ENCODE results near the gene SNCA. TPM values are rescaled to one million over a fixed set of nuclear protein-coding genes. Genes with fewer than 3 reads are reported as not detected.

Gene SNCA
- 10 to 100 TPM; 67.6 to 70.9 (median 70.0) TPM for polyA plus RNA-seq (ENCODE audit: insufficient read length in 3 of 3)

- DNase-seq (ENCODE audit: low read depth in 3 of 3, low spot score in 2 of 3): peak; percentile 47 to 71 (median 53)
Measured at GRCh38 chr4:89836897-89837384, at the start of gene SNCA. SNCA (minus strand) TSS chr4:89837161; CDS start chr4:89835667, 1,494 bp downstream.

GRCh38 chr4:89879215-89879614 lies 42.3 kb upstream of the SNCA start:
- no peak for DNase-seq (ENCODE audit: low read depth in 3 of 3, low spot score in 2 of 3)

- no peak for DNase-seq (ENCODE audit: low read depth in 3 of 3, low spot score in 2 of 3)
Measured at GRCh38 chr4:89878611-89879010, 41.6 kb upstream of the SNCA start.

- no peak for DNase-seq (ENCODE audit: low read depth in 3 of 3, low spot score in 2 of 3)
Measured at GRCh38 chr4:89876548-89876947, 39.6 kb upstream of the SNCA start.

GRCh38 chr4:89871211-89871610 lies 34.2 kb upstream of the SNCA start:
- DNase-seq (ENCODE audit: low read depth in 3 of 3, low spot score in 2 of 3): no peak

GRCh38 chr4:89868999-89869589 lies 32.1 kb upstream of the SNCA start:
- DNase-seq (ENCODE audit: low read depth in 3 of 3, low spot score in 2 of 3): no peak

GRCh38 chr4:89868276-89868675 lies 31.3 kb upstream of the SNCA start:
- DNase-seq (ENCODE audit: low read depth in 3 of 3, low spot score in 2 of 3): no peak

GRCh38 chr4:89863533-89863932 lies 26.6 kb upstream of the SNCA start:
- no peak for DNase-seq (ENCODE audit: low read depth in 3 of 3, low spot score in 2 of 3)

- DNase-seq (ENCODE audit: low read depth in 3 of 3, low spot score in 2 of 3): no peak
Measured at GRCh38 chr4:89860971-89861370, 24.0 kb upstream of the SNCA start.

GRCh38 chr4:89855236-89855635 lies 18.3 kb upstream of the SNCA start:
- DNase-seq (ENCODE audit: low read depth in 3 of 3, low spot score in 2 of 3): no peak

GRCh38 chr4:89847571-89848325 lies 10.8 kb upstream of the SNCA start:
- DNase-seq (ENCODE audit: low read depth in 3 of 3, low spot score in 2 of 3): no peak

GRCh38 chr4:89839558-89839957 lies 2.6 kb upstream of the SNCA start:
- no peak for DNase-seq (ENCODE audit: low read depth in 3 of 3, low spot score in 2 of 3)

- peak; percentile 13 to 29 (median 18) for DNase-seq (ENCODE audit: low read depth in 3 of 3, low spot score in 2 of 3)
Measured at GRCh38 chr4:89837993-89838390, 1.0 kb upstream of the SNCA start.

- peak; percentile 27 to 43 (median 27) for DNase-seq (ENCODE audit: low read depth in 3 of 3, low spot score in 2 of 3)
Measured at GRCh38 chr4:89837385-89837992, 528 bp upstream of the SNCA start.

GRCh38 chr4:89836031-89836745 lies 773 bp downstream of the SNCA start:
- peak in 1 of 3 donors; percentile 16 for DNase-seq (ENCODE audit: low read depth in 3 of 3, low spot score in 2 of 3)

- no peak for DNase-seq (ENCODE audit: low read depth in 3 of 3, low spot score in 2 of 3)
Measured at GRCh38 chr4:89835413-89835812, 1.5 kb downstream of the SNCA start.

GRCh38 chr4:89834486-89835209 lies 2.3 kb downstream of the SNCA start:
- DNase-seq (ENCODE audit: low read depth in 3 of 3, low spot score in 2 of 3): no peak

- no peak for DNase-seq (ENCODE audit: low read depth in 3 of 3, low spot score in 2 of 3)
Measured at GRCh38 chr4:89829470-89830138, 7.4 kb downstream of the SNCA start.

- no peak for DNase-seq (ENCODE audit: low read depth in 3 of 3, low spot score in 2 of 3)
Measured at GRCh38 chr4:89823416-89823815, 13.5 kb downstream of the SNCA start.

- no peak for DNase-seq (ENCODE audit: low read depth in 3 of 3, low spot score in 2 of 3)
Measured at GRCh38 chr4:89821612-89822011, 15.3 kb downstream of the SNCA start.

All from right renal cortex interstitium (tissue), 3 donors.